A549 (cell line): ENCODE data around the gene SCRN1.

Experiments
- BCL3 ChIP-seq: fragments of >200 bp; sonication (Bioruptor Twin); formaldehyde crosslinking; IDR thresholded peaks from 3 replicates; pipeline ENCODE4 v1.6.1; 2016
- POLR2A ChIP-seq: IDR thresholded peaks from 2 replicates; pipeline ENCODE4 v1.6.1; 2012; ENCODE audit warnings: mild to moderate bottlenecking, low read length

DNA sequence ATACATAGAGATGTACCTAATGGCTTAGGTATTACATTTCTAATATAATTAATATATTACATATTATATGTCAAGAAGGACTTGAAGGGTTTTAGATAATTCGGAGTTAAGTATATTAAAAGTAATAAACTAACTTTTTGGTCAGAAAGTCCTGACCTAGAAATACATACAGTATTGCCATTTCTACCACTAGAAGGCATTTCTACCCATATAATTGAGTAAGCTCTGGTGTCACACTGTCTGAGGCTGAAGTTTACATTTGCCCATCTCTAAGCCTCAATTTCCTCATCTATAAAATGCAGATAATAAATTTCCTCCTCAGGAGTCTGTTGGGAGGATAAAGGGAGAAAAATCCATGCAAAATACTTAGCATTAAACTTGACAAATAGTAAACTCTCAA is 29.8 kb upstream of the SCRN1 start:
- TF ChIP-seq BCL3 (no peak), POLR2A (no peak)
